ENCODE measurements around the gene CNTN5.

CNTN5 gene

GRCh38 chr11:99171330-99171729 is 150.6 kb downstream of the CNTN5 start:
- no peak for DNase-seq

GRCh38 chr11:99176430-99176829 is 155.7 kb downstream of the CNTN5 start:
- no peak for DNase-seq

- no peak for DNase-seq
Observed at GRCh38 chr11:99177446-99177845, 156.7 kb downstream of the CNTN5 start.

- DNase-seq = no peak
Observed at GRCh38 chr11:99184146-99184545, 163.4 kb downstream of the CNTN5 start.

- DNase-seq = no peak
Observed at GRCh38 chr11:99188221-99188620, 167.5 kb downstream of the CNTN5 start.

- DNase-seq = no peak
Observed at GRCh38 chr11:99192716-99193115, 172.0 kb downstream of the CNTN5 start.

GRCh38 chr11:99197477-99197876 is 176.7 kb downstream of the CNTN5 start:
- DNase-seq = no peak

GRCh38 chr11:99198215-99198614 is 177.5 kb downstream of the CNTN5 start:
- DNase-seq = no peak

- no peak for DNase-seq
Observed at GRCh38 chr11:99199341-99199740, 178.6 kb downstream of the CNTN5 start.

- DNase-seq = no peak
Observed at GRCh38 chr11:99200720-99201119, 180.0 kb downstream of the CNTN5 start.

GRCh38 chr11:99208813-99209212 is 188.1 kb downstream of the CNTN5 start:
- DNase-seq = no peak

- DNase-seq = no peak
Observed at GRCh38 chr11:99229544-99229943, 208.8 kb downstream of the CNTN5 start.

GRCh38 chr11:99234534-99234933 is 213.8 kb downstream of the CNTN5 start:
- no peak for DNase-seq

- DNase-seq = no peak
Observed at GRCh38 chr11:99238401-99238800, 217.7 kb downstream of the CNTN5 start.

GRCh38 chr11:99240192-99241030 is 219.7 kb downstream of the CNTN5 start:
- DNase-seq = no peak

- no peak for DNase-seq
Observed at GRCh38 chr11:99241066-99241465, 220.3 kb downstream of the CNTN5 start.

GRCh38 chr11:99244613-99245012 is 223.9 kb downstream of the CNTN5 start:
- peak; percentile 0 for DNase-seq

GRCh38 chr11:99246199-99246598 is 225.4 kb downstream of the CNTN5 start:
- no peak for DNase-seq

GRCh38 chr11:99256614-99257013 is 235.9 kb downstream of the CNTN5 start:
- no peak for DNase-seq

GRCh38 chr11:99257131-99257530 is 236.4 kb downstream of the CNTN5 start:
- no peak for DNase-seq

GRCh38 chr11:99260696-99261095 is 239.9 kb downstream of the CNTN5 start:
- DNase-seq = peak; percentile 11

GRCh38 chr11:99268886-99269285 is 248.1 kb downstream of the CNTN5 start:
- no peak for DNase-seq

- DNase-seq = no peak
Observed at GRCh38 chr11:99271527-99271926, 250.8 kb downstream of the CNTN5 start.

- no peak for DNase-seq
Observed at GRCh38 chr11:99275521-99275920, 254.8 kb downstream of the CNTN5 start.

GRCh38 chr11:99277281-99277680 is 256.5 kb downstream of the CNTN5 start:
- no peak for DNase-seq
